SJSA1 (cell line): ENCODE measurements around the gene AGBL1. TPM values are rescaled to one million over a fixed set of nuclear protein-coding genes. Genes with fewer than 3 reads are reported as not detected.
"Not testable (repeated sequence)": the region's sequence is repeated elsewhere in the genome, so short reads cannot be mapped to it uniquely, and the experiment has no call there.

Experiments used
- DNase-seq, 2 experiments: peaks; one replicate each; pipeline ENCODE4 v3.0.0-alpha.2; 2015 to 2020; ENCODE audit warnings: low spot score in 2 of 2, low read depth in 1 of 2
- H3K27ac ChIP-seq: fragments of 250-450 bp; sonication (Bioruptor Pico); 2 replicates; pipeline ENCODE4 v1.5.1; 2020; ENCODE audit warnings: mild to moderate bottlenecking, moderate library complexity
- H3K27me3 ChIP-seq: fragments of 250-450 bp; sonication (Bioruptor Pico); replicated peaks from 2 replicates; pipeline ENCODE4 v1.5.1; 2020; ENCODE audit warnings: mild to moderate bottlenecking, moderate library complexity
- H3K36me3 ChIP-seq: fragments of 250-450 bp; sonication (Bioruptor Pico); 2 replicates; pipeline ENCODE4 v1.5.1; 2020; ENCODE audit warnings: mild to moderate bottlenecking
- H3K4me1 ChIP-seq: fragments of 250-450 bp; sonication (Bioruptor Pico); replicated peaks from 2 replicates; pipeline ENCODE4 v1.6.1; 2021; ENCODE audit warnings: mild to moderate bottlenecking
- H3K4me3 ChIP-seq: fragments of 250-450 bp; sonication (Bioruptor Pico); 2 replicates; pipeline ENCODE4 v1.5.1; 2020; ENCODE audit warnings: mild to moderate bottlenecking
- H3K9me3 ChIP-seq: fragments of 250-450 bp; sonication (Bioruptor Pico); replicated peaks from 2 replicates; pipeline ENCODE4 v1.5.1; 2020; ENCODE audit warnings: mild to moderate bottlenecking
- total RNA-seq: library from RNA; depleted of rRNA; stranded (reverse); fragments of >200 nt; shearing (Covaris generic); gene quantifications from 2 replicates; pipeline ENCODE4 v1.2.3, GENCODE V29; 2014

The AGBL1 gene
- total RNA-seq, 1 experiment from 2014 or later, result not detected

DNA sequence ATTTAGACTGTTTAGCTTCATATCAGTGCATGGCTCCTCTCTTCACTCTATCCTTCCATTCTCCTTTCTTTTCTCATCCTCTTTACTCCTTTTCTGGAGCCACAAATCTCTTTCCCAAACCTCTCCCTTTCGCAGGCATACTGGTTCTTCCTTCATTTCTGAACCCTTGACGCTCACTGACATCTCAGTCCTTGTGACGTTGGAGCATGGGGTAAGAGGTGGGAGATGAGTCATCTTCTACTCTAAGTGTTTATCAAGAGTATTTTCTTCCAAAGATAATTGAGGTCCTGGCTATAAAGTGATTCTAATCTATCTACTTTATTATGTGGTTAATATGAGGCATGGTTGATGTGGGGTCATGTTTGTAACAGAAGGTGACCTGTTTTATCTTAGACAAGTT lies 414.2 kb downstream of the AGBL1 start:
- Histone ChIP-seq H3K27ac (no peak overlapping the region), H3K4me3 (no peak overlapping the region), H3K9me3 (no peaks in the 10 kb centered on the region), H3K36me3 (no peaks in the 10 kb centered on the region), H3K4me1 (no peaks in the 10 kb centered on the region), H3K27me3 (no peaks in the 10 kb centered on the region)
- DNase-seq, result no peak

DNA sequence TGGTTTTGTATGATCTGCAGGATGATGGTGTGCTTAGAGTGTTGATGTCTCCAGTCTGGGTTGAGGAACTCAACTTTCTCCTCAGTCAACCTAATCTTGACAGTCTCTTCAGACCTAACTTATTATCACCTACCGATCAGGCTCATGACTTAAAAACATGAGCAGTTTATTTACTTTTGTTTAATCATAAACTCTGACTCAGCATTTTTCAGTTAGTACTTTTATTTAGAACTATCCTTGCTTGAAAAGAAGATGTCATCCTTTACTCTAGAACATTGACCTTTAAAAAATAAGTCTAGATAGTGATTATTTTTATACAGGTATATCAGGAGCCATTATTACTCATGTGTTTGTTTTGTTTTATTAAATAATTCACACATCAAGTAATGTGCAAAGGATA lies 414.8 kb downstream of the AGBL1 start:
- H3K27me3 ChIP-seq, result no peaks in the 10 kb centered on the region
- no peaks in the 10 kb centered on the region for H3K4me1 ChIP-seq

GRCh38 chr15:86502301-86502700 lies 422.6 kb downstream of the AGBL1 start:
- H3K36me3 ChIP-seq, result no peaks in the 10 kb centered on the region
- no peak overlapping the region for H3K27ac ChIP-seq
- no peaks in the 10 kb centered on the region for H3K27me3 ChIP-seq
- no peaks in the 10 kb centered on the region for H3K4me1 ChIP-seq
- no peak for DNase-seq
- H3K4me3 ChIP-seq, result no peak overlapping the region
- H3K9me3 ChIP-seq, result no peaks in the 10 kb centered on the region

More for the DNA sequence above, 414.8 kb downstream of the AGBL1 start:
- Histone ChIP-seq H3K36me3 (no peaks in the 10 kb centered on the region), H3K27ac (no peak overlapping the region), H3K4me3 (no peak overlapping the region), H3K9me3 (no peaks in the 10 kb centered on the region)
- no peak for DNase-seq

DNA sequence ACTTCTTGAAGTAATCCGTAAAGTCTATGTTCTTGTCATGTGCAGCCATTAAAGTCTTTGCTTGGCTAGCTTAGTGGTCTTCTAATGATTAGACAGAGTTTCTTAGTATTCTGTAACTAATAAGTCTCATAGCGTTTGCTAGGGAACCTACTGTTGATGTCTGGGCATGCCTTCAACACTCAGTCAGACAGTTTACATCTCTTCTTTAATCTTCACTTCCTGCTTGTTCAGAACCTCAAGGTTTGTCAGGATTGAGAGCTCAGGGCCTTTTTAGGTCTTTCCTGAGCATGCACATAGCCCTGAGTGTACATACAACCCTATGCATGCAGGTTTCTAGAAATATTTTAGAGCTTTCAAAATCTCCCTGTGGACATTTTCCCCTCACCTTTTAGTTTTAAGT lies 426.3 kb downstream of the AGBL1 start:
- Histone ChIP-seq H3K4me3 (no peak overlapping the region), H3K27ac (no peak overlapping the region), H3K27me3 (no peaks in the 10 kb centered on the region), H3K4me1 (no peaks in the 10 kb centered on the region), H3K36me3 (no peaks in the 10 kb centered on the region), H3K9me3 (no peaks in the 10 kb centered on the region)
- no peak for DNase-seq

DNA sequence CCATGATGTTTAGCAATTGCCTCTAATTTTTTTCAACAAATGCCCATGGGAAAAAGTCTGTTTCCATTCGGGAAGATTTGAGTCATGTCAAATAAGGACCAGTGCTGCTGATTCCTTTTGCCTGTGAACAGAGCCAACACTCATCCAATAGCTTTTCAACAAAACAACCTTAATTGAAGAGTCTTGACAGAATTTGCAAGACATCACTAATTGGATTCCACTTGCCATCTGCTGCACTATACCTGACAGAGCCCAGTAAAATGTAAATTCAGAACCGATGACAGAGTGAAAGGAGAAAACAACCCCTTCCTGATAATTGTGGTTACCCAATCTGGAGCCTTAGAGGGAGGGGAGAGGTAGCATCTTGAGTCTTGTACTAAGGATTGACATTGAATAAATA lies 426.7 kb downstream of the AGBL1 start:
- Histone ChIP-seq H3K36me3 (no peaks in the 10 kb centered on the region), H3K27me3 (no peaks in the 10 kb centered on the region), H3K27ac (no peak overlapping the region), H3K4me1 (no peaks in the 10 kb centered on the region), H3K4me3 (no peak overlapping the region), H3K9me3 (no peaks in the 10 kb centered on the region)
- no peak for DNase-seq

- no peak overlapping the region for H3K27ac ChIP-seq
Measured at GRCh38 chr15:86515625-86516024, 436.0 kb downstream of the AGBL1 start.

DNA sequence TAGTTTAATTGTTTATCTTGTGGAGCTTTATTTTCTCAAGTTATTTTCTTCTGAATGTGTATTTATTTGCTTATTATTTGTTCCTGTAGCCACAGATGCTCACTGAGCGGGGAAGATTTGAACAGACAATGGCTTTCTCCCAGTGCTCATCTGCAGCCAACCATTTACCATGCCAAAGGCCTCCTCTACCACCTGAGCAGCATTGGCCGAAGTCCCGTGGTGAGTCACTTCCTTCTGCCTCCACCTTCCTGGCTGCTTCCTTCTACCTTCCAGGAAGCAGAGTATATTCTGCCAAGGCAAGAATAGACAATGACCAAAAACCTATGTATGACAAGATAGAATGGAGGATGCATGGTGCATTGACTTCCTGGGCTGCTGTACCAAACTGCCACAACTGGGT lies 443.1 kb downstream of the AGBL1 start:
- Histone ChIP-seq H3K27me3 (no peaks in the 10 kb centered on the region), H3K27ac (no peak overlapping the region), H3K4me1 (no peaks in the 10 kb centered on the region), H3K4me3 (no peak overlapping the region), H3K36me3 (no peaks in the 10 kb centered on the region), H3K9me3 (0 out of 2 replicates have a peak, but pooled peaks cover 2% of the 10 kb centered on the region)
- no peak for DNase-seq

More at GRCh38 chr15:86515625-86516024, 436.0 kb downstream of the AGBL1 start:
- Histone ChIP-seq H3K27me3 (no peaks in the 10 kb centered on the region), H3K4me1 (no peaks in the 10 kb centered on the region), H3K4me3 (no peak overlapping the region), H3K9me3 (no peaks in the 10 kb centered on the region), H3K36me3 (no peaks in the 10 kb centered on the region)
- DNase-seq, result no peak

- H3K4me1 ChIP-seq, result no peaks in the 10 kb centered on the region
Measured at GRCh38 chr15:86526938-86527690, 447.4 kb downstream of the AGBL1 start.

GRCh38 chr15:86528094-86528493 lies 448.4 kb downstream of the AGBL1 start:
- H3K27me3 ChIP-seq, H3K4me3 ChIP-seq, H3K4me1 ChIP-seq, H3K9me3 ChIP-seq, H3K36me3 ChIP-seq, H3K27ac ChIP-seq, DNase-seq: not testable (repeated sequence)

More at GRCh38 chr15:86526938-86527690, 447.4 kb downstream of the AGBL1 start:
- Histone ChIP-seq H3K9me3 (0 out of 2 replicates have a peak, but pooled peaks cover 2% of the 10 kb centered on the region), H3K4me3 (no peak overlapping the region), H3K36me3 (no peaks in the 10 kb centered on the region), H3K27ac (no peak overlapping the region), H3K27me3 (no peaks in the 10 kb centered on the region)
- no peak for DNase-seq

DNA sequence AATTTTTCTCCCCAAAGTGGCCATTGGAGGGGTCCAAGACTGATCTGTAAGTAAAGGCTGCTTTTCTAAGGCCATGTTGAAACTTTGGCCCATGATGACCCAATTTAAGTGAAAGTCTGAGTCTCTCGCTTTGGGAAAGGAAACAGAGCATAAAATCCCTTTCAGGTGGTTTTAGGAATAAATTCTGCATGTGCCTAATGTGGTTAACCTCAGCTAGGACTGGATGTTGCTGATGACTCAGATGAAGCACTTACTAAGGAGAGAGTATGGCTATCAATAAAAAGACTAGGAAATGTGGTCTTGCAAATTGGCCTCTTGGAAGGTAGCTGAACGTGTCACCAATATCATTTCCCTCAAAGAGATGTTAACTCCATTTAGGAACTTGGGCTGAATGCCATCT lies 458.5 kb downstream of the AGBL1 start:
- Histone ChIP-seq H3K27me3 (no peaks in the 10 kb centered on the region), H3K9me3 (no peaks in the 10 kb centered on the region), H3K4me3 (no peak overlapping the region), H3K36me3 (no peaks in the 10 kb centered on the region), H3K4me1 (no peaks in the 10 kb centered on the region), H3K27ac (no peak overlapping the region)
- no peak for DNase-seq

GRCh38 chr15:86540840-86541467 lies 461.3 kb downstream of the AGBL1 start:
- H3K27me3 ChIP-seq, result no peaks in the 10 kb centered on the region
- H3K36me3 ChIP-seq, result no peaks in the 10 kb centered on the region
- no peak for DNase-seq
- no peak overlapping the region for H3K27ac ChIP-seq
- no peaks in the 10 kb centered on the region for H3K9me3 ChIP-seq
- no peaks in the 10 kb centered on the region for H3K4me1 ChIP-seq
- H3K4me3 ChIP-seq, result no peak overlapping the region

DNA sequence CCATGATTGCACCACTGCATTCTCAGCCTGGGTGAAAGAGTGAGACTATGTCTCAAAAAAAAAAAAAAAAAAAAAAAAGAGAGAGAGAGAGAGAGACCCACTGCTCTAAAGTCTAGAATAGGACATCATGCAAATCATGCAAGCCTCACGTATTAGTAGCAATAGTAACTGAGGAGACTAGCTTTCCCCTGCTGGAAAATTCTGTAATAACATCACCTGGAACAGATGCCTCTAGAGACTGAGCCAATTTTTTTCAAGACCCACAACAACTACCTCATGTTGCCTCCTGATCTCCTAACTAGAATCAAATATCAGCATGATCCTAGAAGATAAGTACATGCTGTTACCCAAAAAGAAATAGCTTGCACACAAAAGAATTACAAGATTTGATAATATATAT lies 461.9 kb downstream of the AGBL1 start:
- no peaks in the 10 kb centered on the region for H3K4me1 ChIP-seq
- H3K27me3 ChIP-seq, result no peaks in the 10 kb centered on the region
- no peaks in the 10 kb centered on the region for H3K9me3 ChIP-seq
- H3K27ac ChIP-seq, result no peak overlapping the region
- H3K36me3 ChIP-seq, result no peaks in the 10 kb centered on the region
- no peak overlapping the region for H3K4me3 ChIP-seq
- DNase-seq, result no peak

DNA sequence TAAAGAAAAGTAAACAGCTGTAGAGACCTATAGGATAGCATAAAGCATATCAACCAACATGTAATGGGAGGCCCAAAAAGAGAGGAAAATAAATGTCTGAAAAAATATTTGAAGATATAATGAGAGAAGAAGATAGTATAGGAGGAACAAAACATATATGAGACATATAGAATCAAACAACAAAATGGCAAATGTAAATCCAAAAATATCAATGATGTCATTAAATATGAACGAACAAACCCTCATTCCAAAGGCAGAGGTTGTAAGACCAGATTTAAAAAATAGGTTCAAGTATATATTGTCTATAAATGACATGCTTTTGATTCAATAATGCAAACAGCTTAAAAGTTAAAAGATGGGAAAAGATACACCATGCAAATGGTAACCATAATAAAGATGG lies 470.4 kb downstream of the AGBL1 start:
- no peaks in the 10 kb centered on the region for H3K27me3 ChIP-seq
- DNase-seq, result no peak
- no peaks in the 10 kb centered on the region for H3K36me3 ChIP-seq
- no peaks in the 10 kb centered on the region for H3K4me1 ChIP-seq
- no peak overlapping the region for H3K4me3 ChIP-seq
- H3K27ac ChIP-seq, result no peak overlapping the region
- no peaks in the 10 kb centered on the region for H3K9me3 ChIP-seq

DNA sequence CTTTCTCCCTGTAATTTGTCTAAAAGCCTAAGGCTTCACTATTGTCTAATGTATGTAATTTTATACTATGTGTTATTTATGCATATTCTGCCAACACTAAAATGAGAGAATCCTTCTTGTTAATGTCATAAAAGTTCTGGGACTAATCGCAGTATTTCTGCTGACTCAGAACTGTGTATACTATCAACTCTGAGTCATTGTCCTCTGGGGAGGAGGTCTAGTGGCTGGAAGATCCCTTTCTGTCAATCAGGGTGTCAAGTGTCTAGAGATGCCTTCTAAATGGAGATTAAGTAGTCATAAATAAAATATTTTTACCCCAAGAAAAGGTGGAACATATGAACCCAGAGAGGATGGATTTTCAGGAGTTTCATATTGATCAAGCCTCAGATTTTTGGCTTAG lies 473.4 kb downstream of the AGBL1 start:
- Histone ChIP-seq H3K9me3 (no peaks in the 10 kb centered on the region), H3K4me3 (no peak overlapping the region), H3K4me1 (no peaks in the 10 kb centered on the region), H3K36me3 (no peaks in the 10 kb centered on the region), H3K27me3 (no peaks in the 10 kb centered on the region), H3K27ac (no peak overlapping the region)
- no peak for DNase-seq
